COR-L47 (cell line): ENCODE data around the gene CDH3.

ENCODE experiments used
- DNase-seq: peaks from one replicate; lab custom pipeline; 2025; lab: John Stamatoyannopoulos, UW

CDH3 gene

GRCh38 chr16:68737730-68738629 lies 92.9 kb downstream of the CDH3 start:
- DNase-seq, result no peak

- no peak for DNase-seq
These were observed 95.0 kb downstream of the CDH3 start for GRCh38 chr16:68739964-68740627.

GRCh38 chr16:68740628-68741346 lies 95.7 kb downstream of the CDH3 start:
- DNase-seq, result no peak

- no peak for DNase-seq
These were observed 98.6 kb downstream of the CDH3 start for GRCh38 chr16:68743664-68744063.

- peak; percentile 92 for DNase-seq
These were observed 99.7 kb downstream of the CDH3 start for GRCh38 chr16:68744744-68745280.

- DNase-seq, result no peak
These were observed 101.8 kb downstream of the CDH3 start for GRCh38 chr16:68746951-68747350.

- DNase-seq, result no peak
These were observed 104.3 kb downstream of the CDH3 start for GRCh38 chr16:68749432-68749831.
